ENCODE measurements around the gene AGAP1. TPM values are rescaled to one million over a fixed set of nuclear protein-coding genes. Genes with fewer than 3 reads are reported as not detected.

Gene AGAP1
- polyA plus RNA-seq, 4 donors = 17.5 to 19.9 (median 19.3) TPM

DNA sequence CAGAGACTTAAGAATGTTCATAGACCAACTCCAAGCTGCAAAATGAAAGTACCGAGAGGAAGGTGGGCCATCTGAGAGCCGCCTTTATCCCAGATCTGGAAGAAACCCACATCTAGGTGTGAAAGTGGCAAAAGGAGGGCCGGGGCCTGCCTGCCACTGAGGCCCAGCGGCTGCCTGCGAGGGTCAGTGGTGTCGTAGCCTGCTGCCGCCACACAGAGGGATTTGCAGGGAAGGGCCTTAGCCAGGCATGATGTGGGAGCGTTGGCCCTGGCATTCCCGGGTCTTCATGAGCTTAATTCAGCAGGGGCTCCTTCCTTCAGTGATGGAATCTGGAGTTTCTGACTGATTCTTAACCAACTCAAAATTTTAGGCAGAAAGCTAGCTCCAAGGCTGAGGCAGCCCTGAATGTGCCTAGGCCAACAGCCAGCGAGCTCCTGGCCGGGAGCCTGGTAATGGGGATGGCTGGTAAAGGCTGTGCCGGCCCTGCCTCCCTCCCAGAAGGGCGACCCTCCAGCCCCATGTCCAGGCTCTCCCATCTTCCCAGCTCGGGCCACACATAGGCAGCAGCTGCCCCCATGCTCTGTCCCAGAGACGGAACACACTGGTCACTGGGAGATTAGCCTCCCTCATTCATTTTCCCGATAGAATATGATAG lies 230.1 kb downstream of the AGAP1 start:
- no peak for DNase-seq (ENCODE audit: low read depth in 4 of 4, low spot score in 3 of 4)

GRCh38 chr2:235725016-235725489 lies 231.2 kb downstream of the AGAP1 start:
- DNase-seq (ENCODE audit: low read depth in 4 of 4, low spot score in 3 of 4) = peak in 2 of 4 donors; percentile 6 to 17

DNA sequence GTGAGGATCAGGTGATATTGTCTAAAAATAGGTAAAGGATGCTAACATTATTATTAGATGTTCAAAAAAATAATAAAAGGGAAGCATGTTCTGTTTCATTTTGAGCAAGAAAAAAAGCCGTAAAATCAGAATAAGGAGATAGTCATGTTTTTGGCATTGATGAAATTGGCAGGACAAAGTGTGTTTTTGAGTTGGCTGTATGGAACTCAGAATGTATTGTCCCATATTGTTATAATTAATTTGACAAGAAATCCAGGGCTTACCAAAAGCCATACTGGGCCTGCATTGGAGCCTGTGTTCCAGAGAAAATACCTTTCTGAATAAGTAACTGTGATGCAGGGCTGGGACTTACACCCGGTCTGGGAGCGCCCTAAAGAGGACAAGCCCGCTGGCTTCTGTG lies 232.0 kb downstream of the AGAP1 start:
- no peak for DNase-seq (ENCODE audit: low read depth in 4 of 4, low spot score in 3 of 4)

DNA sequence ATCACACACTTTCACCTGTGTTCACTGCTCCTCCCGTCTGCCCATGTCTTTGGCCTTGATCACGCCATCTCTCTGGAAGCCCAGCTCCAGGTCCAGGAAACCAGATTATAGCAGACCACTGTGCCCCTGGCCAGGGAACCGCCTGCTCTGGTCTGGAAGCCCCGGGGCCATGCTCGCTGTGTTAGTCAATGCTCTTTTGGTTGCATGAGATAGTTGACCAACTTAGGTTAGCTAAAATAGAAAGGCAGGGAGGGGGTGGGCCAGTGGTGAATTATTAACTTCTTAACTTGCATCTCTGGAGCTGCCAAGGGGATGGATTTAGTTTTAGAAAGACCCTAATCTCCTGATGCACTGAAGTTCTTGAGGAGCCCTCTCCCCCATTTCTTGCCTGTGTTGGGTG lies 232.7 kb downstream of the AGAP1 start:
- DNase-seq (ENCODE audit: low read depth in 4 of 4, low spot score in 3 of 4) = no peak

DNA sequence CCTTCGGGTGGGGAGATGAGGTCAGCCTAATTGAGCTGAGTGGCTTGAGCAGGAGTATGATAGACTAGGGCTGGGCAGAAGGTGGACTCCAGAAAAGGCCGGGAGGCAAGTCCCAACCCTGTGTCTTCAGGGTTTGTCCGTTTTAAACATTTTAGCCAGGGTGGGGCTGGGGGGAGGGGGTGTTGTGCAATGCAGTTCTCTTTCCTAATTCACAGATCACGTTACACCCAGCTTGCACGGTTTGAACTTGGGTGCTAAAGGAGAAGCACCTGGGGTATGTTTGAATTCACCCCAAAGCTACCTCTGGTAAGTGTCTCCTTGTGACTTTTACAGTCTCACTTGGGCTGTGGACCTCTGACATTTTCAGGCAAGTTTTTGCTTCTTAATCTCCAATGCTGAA lies 233.3 kb downstream of the AGAP1 start:
- DNase-seq (ENCODE audit: low read depth in 4 of 4, low spot score in 3 of 4) = no peak

- no peak for DNase-seq (ENCODE audit: low read depth in 4 of 4, low spot score in 3 of 4)
These were observed 234.3 kb downstream of the AGAP1 start for GRCh38 chr2:235727891-235728799.

GRCh38 chr2:235728800-235729556 lies 235.1 kb downstream of the AGAP1 start:
- DNase-seq (ENCODE audit: low read depth in 4 of 4, low spot score in 3 of 4) = no peak

- no peak for DNase-seq (ENCODE audit: low read depth in 4 of 4, low spot score in 3 of 4)
These were observed 235.7 kb downstream of the AGAP1 start for GRCh38 chr2:235729557-235729947.

DNA sequence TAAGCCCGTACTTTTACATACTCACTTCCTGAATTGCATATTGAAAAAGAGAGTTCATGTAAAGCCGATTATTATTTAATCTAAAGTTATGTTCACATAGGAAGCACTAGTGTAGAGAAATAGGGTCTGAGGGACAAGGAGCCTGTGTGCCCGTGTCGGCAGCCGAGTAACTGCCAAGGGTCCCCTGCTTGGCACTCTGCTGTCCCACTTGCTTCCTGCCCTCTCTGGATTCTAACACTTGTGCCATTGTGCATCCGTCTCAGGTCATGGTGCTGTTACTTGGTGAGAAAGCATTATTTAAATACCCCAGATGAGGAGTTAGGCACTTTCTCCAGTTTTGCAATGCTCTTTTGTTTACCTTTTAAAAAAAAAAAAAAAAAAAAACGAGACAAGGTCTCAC lies 236.3 kb downstream of the AGAP1 start:
- no peak for DNase-seq (ENCODE audit: low read depth in 4 of 4, low spot score in 3 of 4)

GRCh38 chr2:235733761-235734160 lies 239.9 kb downstream of the AGAP1 start:
- no peak for DNase-seq (ENCODE audit: low read depth in 4 of 4, low spot score in 3 of 4)

DNA sequence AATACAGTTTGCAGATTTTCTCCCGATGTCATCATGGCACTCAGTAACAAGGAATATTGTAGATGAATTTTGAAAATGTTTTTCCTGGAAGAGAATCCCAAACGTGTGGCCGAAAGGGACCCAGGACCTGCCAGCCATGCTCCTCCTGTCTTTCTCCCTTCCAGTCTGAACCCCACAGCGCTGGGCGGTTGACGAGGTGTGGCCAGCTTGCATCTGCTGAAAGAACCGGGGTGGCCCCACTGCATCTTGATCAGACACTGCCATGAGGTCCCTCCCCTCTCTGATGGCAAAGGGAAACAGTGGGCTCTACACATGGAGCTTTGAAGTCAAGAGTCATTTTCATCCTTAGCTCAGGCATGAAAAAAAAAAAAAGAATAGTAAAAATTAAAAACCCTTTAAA lies 240.3 kb downstream of the AGAP1 start:
- no peak for DNase-seq (ENCODE audit: low read depth in 4 of 4, low spot score in 3 of 4)

DNA sequence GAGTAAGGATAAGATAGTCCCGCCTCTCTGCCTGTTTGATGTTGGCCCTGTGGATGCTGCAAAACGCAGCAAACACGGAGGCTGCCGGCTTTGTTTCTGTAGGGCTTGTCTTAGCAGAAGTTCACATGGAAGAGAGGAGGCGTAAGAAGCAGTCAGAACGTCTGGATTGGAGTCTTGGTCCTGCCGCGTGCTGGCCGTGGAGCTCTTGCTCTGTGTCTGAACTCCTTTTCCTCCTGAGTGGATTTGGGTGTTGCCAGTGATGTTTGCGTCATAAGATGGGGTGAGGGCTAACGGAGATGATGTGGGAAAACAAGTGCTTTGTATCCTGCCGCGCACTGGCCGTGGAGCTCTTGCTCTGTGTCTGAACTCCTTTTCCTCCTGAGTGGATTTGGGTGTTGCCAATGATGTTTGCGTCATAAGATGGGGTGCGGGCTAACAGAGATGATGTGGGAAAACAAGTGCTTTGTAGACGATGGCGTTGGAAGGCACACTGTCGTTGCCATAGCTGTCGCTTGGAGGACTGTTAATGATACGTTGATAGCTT lies 240.9 kb downstream of the AGAP1 start:
- DNase-seq (ENCODE audit: low read depth in 4 of 4, low spot score in 3 of 4) = no peak

- no peak for DNase-seq (ENCODE audit: low read depth in 4 of 4, low spot score in 3 of 4)
These were observed 243.6 kb downstream of the AGAP1 start for GRCh38 chr2:235737396-235737795.

GRCh38 chr2:235737840-235738239 lies 244.0 kb downstream of the AGAP1 start:
- DNase-seq (ENCODE audit: low read depth in 4 of 4, low spot score in 3 of 4) = no peak

- DNase-seq (ENCODE audit: low read depth in 4 of 4, low spot score in 3 of 4) = no peak
These were observed 246.0 kb downstream of the AGAP1 start for GRCh38 chr2:235739704-235740415.

GRCh38 chr2:235740821-235741220 lies 247.0 kb downstream of the AGAP1 start:
- no peak for DNase-seq (ENCODE audit: low read depth in 4 of 4, low spot score in 3 of 4)

GRCh38 chr2:235744161-235744560 lies 250.3 kb downstream of the AGAP1 start:
- no peak for DNase-seq (ENCODE audit: low read depth in 4 of 4, low spot score in 3 of 4)

DNA sequence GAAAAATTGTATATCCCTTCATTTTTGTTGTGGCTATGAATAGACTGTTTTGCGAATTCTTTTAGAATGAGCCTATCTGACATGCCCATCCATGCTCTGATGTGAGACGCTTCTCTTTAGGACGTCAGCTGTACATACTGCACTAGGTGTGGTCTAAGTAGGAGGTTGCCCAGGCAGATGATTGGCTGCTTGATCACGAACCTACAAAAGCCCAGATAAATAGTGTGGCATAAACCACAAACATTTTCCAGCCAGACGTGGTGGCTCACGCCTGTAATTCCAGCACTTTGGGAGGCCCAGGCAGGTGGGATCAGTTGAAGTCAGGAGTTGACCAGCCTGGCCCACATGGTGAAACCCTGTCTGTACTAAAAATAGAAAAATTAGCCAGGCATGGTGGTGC lies 251.8 kb downstream of the AGAP1 start:
- no peak for DNase-seq (ENCODE audit: low read depth in 4 of 4, low spot score in 3 of 4)

- peak; percentile 50 to 72 (median 62) for DNase-seq (ENCODE audit: low read depth in 4 of 4, low spot score in 3 of 4)
These were observed 252.6 kb downstream of the AGAP1 start for GRCh38 chr2:235746257-235746934.

Data from left renal pelvis (tissue), 4 donors.